HUES64 (cell line): ENCODE data around the gene MPND.
A peak's percentile ranks its signal among the peaks of the same experiment; 100 is the strongest.

Experiments
- H3K27ac ChIP-seq: 2 replicates; pipeline ENCODE4 v1.7.0; 2013; ENCODE audit warnings: low read depth, low read length, inconsistent platforms
- H3K27me3 ChIP-seq: 2 replicates; pipeline ENCODE4 v1.6.1; 2013; ENCODE audit warnings: mild to moderate bottlenecking, low read length; ENCODE audit not compliant: insufficient read depth
- H3K36me3 ChIP-seq: 2 replicates; pipeline ENCODE4 v1.6.1; 2013; ENCODE audit warnings: mild to moderate bottlenecking, low read length; ENCODE audit not compliant: insufficient read depth
- H3K4me1 ChIP-seq: 2 replicates; pipeline ENCODE4 v1.6.1; 2013; ENCODE audit warnings: mild to moderate bottlenecking, low read length, moderate library complexity; ENCODE audit not compliant: insufficient read depth
- H3K4me3 ChIP-seq: 2 replicates; pipeline ENCODE4 v1.5.1; 2013; ENCODE audit warnings: mild to moderate bottlenecking, low read length, moderate library complexity
- H3K9ac ChIP-seq: 2 replicates; pipeline ENCODE4 v1.6.1; 2013; ENCODE audit warnings: mild to moderate bottlenecking, low read depth, low read length
- H3K9me3 ChIP-seq: 2 replicates; pipeline ENCODE4 v1.6.1; 2013; ENCODE audit warnings: low read depth, low read length; ENCODE audit not compliant: insufficient read depth
- WGBS: fragments of 150-250, 120-280 bp; methylation state at CpG from one replicate; pipeline ENCODE4 v1.1.7; 2013; ENCODE audit warnings: missing lambda C conversion rate; 5-methylcytosine and 5-hydroxymethylcytosine counted together

Gene MPND

DNA sequence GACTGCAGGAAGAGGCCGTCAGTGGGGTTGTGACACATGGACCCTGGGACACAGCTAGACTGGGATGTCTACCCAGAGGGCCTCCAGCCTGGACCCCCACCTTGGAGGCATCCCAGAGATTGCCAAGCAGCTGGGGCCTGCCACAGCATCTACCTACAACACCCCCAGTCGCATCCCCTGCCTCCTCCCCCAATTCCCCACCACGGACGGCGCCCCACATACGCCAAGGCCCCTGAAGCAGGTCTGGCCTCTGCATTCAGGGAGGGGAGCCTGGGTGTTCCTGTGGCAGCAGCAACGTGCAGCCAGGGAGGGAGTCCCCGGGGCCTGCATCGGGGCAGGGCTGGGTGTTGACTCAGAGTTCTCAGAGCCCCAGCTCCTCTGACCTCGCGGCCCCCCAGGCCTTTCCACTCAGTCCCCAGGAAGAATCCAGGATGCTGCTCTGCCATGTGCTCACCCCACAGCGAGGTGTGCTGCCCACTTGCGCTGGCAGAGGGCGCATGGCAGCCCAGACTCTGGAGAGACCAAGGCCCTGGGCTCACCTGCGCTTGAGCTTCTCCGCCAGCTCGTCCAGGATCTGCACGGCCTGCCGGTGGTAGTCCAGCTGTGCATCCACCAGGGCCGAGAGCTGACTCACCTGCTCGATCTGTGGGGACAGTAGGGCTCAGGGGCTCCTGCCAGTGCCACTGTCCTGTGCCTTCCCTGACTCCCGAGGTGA lies 19.6 kb downstream of the MPND start:
- no peaks in the 10 kb centered on the region for H3K9me3 ChIP-seq
- no peak overlapping the region for H3K4me3 ChIP-seq
- H3K27ac ChIP-seq, result peak overlapping the region; percentile 35; the same call in 1 of the 2 replicates
- H3K27me3 ChIP-seq, result no peaks in the 10 kb centered on the region
- 90% methylated on average over 22 of the region's 22 CpGs for WGBS
- no peak overlapping the region for H3K9ac ChIP-seq
- H3K36me3 ChIP-seq, result peaks cover 47% of the 10 kb centered on the region
- H3K4me1 ChIP-seq, result no peaks in the 10 kb centered on the region

- no peak overlapping the region for H3K9ac ChIP-seq
- peaks cover 4% of the 10 kb centered on the region; the same call in 1 of the 2 replicates for H3K4me1 ChIP-seq
- no peaks in the 10 kb centered on the region for H3K9me3 ChIP-seq
- H3K4me3 ChIP-seq, result no peak overlapping the region
- H3K27ac ChIP-seq, result no peak overlapping the region
- WGBS, result 95% methylated on average over 26 of the region's 26 CpGs
- H3K27me3 ChIP-seq, result no peaks in the 10 kb centered on the region
- peaks cover 41% of the 10 kb centered on the region for H3K36me3 ChIP-seq
Observed at GRCh38 chr19:4363571-4364304, 20.4 kb downstream of the MPND start.

DNA sequence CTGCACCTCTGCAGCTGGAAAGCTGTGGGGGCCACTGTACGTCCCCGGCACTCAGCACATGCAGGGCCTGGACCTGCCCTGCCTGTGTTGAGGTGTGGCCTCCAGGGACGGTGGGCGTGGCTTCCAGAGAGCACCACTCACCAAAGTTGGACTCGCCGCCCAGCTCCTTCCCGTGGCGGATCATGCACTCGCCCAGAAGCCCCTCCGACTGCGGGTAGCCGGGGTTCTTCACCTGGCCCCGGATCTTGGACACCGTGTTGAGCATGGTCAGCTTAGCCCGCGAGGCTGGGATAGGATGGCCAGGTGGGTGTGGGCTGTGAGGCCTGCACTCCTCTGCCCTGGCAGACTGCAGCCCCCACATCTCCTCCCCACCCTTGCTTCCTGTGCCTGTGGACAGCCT lies 22.0 kb downstream of the MPND start:
- WGBS, result 94% methylated on average over 16 of the region's 16 CpGs
- peaks cover 18% of the 10 kb centered on the region for H3K4me1 ChIP-seq
- H3K36me3 ChIP-seq, result peaks cover 27% of the 10 kb centered on the region
- no peak overlapping the region for H3K4me3 ChIP-seq
- no peaks in the 10 kb centered on the region for H3K9me3 ChIP-seq
- H3K9ac ChIP-seq, result no peak overlapping the region
- no peaks in the 10 kb centered on the region for H3K27me3 ChIP-seq
- no peak overlapping the region for H3K27ac ChIP-seq

DNA sequence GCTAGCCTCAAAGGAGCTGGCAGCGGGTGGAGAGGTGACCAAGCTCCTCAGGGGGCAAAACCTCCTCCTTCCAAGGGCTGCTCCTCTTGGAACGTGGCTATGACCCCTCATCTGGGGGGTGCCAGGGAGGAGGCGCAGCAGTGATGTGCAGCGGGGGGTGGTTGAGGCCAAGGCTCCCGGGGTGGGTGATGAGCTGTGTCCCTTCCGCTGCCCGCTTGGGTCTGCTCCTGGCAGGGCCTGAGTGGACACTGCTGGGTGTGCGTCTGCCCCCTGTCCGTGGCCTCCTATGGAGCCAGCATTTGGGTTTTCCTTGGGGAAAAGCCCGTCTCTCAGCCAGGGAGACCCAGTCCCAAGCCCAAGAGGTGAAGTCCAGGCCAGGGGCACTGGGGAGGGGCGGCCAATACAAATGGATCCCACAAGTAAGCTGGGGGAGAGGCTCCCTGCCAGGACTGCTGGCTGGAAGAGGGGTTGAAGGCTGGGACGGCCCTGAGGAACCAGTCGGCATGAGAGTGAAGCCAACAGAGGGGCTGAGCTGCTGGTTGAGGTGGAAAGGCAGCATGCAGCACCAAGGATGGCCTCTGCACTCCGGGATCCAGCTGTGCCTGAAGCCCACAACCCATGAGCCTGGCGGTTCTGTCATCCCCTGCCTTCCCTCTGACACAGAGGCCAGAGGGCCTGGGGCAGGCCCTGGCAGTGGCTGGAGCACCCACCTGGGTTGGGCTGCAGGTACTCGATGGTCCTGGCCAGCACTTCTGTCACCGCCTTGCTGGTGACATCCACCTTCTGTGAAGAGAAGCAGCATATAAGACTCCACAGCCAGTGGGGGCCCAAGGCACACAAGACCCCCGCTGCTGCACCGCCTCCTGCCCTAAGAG lies 22.7 kb downstream of the MPND start:
- H3K27ac ChIP-seq, result no peak overlapping the region
- no peak overlapping the region for H3K4me3 ChIP-seq
- H3K9me3 ChIP-seq, result no peaks in the 10 kb centered on the region
- no peak overlapping the region for H3K9ac ChIP-seq
- 92% methylated on average over 19 of the region's 19 CpGs for WGBS
- peaks cover 27% of the 10 kb centered on the region for H3K36me3 ChIP-seq
- H3K4me1 ChIP-seq, result peaks cover 18% of the 10 kb centered on the region
- H3K27me3 ChIP-seq, result no peaks in the 10 kb centered on the region

GRCh38 chr19:4366666-4367335 lies 23.4 kb downstream of the MPND start:
- Histone ChIP-seq H3K4me1 (peaks cover 18% of the 10 kb centered on the region), H3K4me3 (no peak overlapping the region), H3K27ac (no peak overlapping the region), H3K9me3 (no peaks in the 10 kb centered on the region), H3K9ac (no peak overlapping the region), H3K27me3 (no peaks in the 10 kb centered on the region), H3K36me3 (peaks cover 27% of the 10 kb centered on the region)
- 95% methylated on average over 15 of the region's 16 CpGs for WGBS

GRCh38 chr19:4367336-4367723 lies 24.0 kb downstream of the MPND start:
- WGBS, result 95% methylated on average over 10 of the region's 10 CpGs
- Histone ChIP-seq H3K4me3 (no peak overlapping the region), H3K36me3 (peaks cover 21% of the 10 kb centered on the region), H3K27me3 (no peaks in the 10 kb centered on the region), H3K9me3 (no peaks in the 10 kb centered on the region), H3K27ac (no peak overlapping the region), H3K4me1 (peaks cover 18% of the 10 kb centered on the region), H3K9ac (no peak overlapping the region)

GRCh38 chr19:4367781-4368127 lies 24.4 kb downstream of the MPND start:
- peaks cover 18% of the 10 kb centered on the region for H3K4me1 ChIP-seq
- 96% methylated on average over 13 of the region's 13 CpGs for WGBS
- no peak overlapping the region for H3K27ac ChIP-seq
- no peak overlapping the region for H3K9ac ChIP-seq
- peaks cover 20% of the 10 kb centered on the region for H3K36me3 ChIP-seq
- H3K27me3 ChIP-seq, result no peaks in the 10 kb centered on the region
- no peaks in the 10 kb centered on the region for H3K9me3 ChIP-seq
- H3K4me3 ChIP-seq, result no peak overlapping the region

GRCh38 chr19:4368128-4368820 lies 24.9 kb downstream of the MPND start:
- Histone ChIP-seq H3K27me3 (no peaks in the 10 kb centered on the region), H3K27ac (no peak overlapping the region; the same call in 1 of the 2 replicates), H3K4me3 (no peak overlapping the region), H3K36me3 (peaks cover 19% of the 10 kb centered on the region), H3K9me3 (no peaks in the 10 kb centered on the region), H3K4me1 (peaks cover 18% of the 10 kb centered on the region), H3K9ac (0 out of 2 replicates have a peak overlapping the region, but pooled peaks have one; percentile 8)
- WGBS, result 91% methylated on average over 19 of the region's 19 CpGs

GRCh38 chr19:4369109-4369887 lies 25.9 kb downstream of the MPND start:
- H3K27me3 ChIP-seq, result no peaks in the 10 kb centered on the region
- peak overlapping the region; percentile 49 for H3K9ac ChIP-seq
- H3K27ac ChIP-seq, result peak overlapping the region; percentile 53
- peaks cover 21% of the 10 kb centered on the region for H3K4me1 ChIP-seq
- peaks cover 10% of the 10 kb centered on the region for H3K36me3 ChIP-seq
- no peak overlapping the region for H3K4me3 ChIP-seq
- H3K9me3 ChIP-seq, result no peaks in the 10 kb centered on the region
- 64% methylated on average over 25 of the region's 25 CpGs for WGBS

DNA sequence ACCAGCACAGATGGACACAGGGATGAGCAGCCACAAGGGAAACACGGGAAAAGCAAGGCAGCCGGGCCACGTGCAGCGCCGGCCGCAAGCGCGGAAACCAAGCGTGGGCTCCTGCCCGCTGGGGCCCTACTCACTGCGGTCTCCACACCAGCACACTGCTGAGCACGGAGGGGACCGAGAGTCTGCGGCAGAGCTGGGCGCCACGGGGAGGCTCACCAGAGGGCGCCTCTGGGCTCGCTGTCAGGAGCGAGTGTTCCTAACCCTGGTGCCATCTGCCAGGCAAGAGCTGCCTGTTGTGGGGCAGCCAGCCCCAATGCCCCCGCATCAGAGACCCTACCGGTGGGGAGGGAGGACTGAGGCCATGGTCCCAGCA lies 26.5 kb downstream of the MPND start:
- Histone ChIP-seq H3K4me1 (peaks cover 27% of the 10 kb centered on the region), H3K27ac (peak overlapping the region; percentile 53; the same call in 1 of the 2 replicates), H3K4me3 (no peak overlapping the region), H3K9ac (peak overlapping the region; percentile 49; the same call in 1 of the 2 replicates), H3K36me3 (peaks cover 10% of the 10 kb centered on the region), H3K9me3 (no peaks in the 10 kb centered on the region), H3K27me3 (no peaks in the 10 kb centered on the region)
- WGBS, result 73% methylated on average over 21 of the region's 21 CpGs
